Measurements from ENCODE around the gene TBC1D16. TPM values are rescaled to one million over a fixed set of nuclear protein-coding genes. Genes with fewer than 3 reads are reported as not detected.

TBC1D16 gene
- total RNA-seq, 1 experiment from 2014 or later, result 21.1 TPM

DNA sequence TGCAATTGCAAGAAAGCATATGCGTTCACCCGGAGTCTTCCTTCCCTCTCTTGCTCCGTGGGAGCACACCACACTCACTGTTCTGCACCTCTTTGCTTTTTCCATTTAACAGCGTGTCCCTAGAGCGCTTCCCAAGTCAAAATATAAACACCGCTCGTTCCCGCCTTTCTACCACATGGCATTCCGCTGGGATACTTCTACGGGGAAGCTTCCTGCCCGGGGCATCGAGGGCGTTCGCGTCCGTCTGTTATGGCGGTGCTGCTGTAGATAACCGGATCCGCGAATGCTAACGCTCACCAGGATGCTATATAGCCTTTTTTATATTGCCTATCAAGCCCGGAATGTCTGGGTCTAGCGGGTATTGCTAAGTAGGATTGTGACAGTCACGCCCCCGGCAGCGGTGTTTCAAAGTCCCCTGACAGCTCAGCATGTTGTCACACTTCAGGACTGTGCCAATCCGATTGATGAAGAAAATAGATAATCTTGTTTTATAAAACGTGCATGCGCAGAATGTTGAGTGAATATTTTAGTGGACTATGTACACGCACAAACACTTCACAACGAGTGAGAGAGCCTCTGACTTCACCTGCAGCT, 31.8 kb upstream of the TBC1D16 start:
- no peak for DNase-seq (ENCODE audit: unreplicated experiment)
- no peaks in the 10 kb centered on the region for H3K27me3 Mint-ChIP-seq (ENCODE audit: insufficient read depth, unreplicated experiment)
- H3K4me3 Mint-ChIP-seq (ENCODE audit: unreplicated experiment), result no peak overlapping the region
- H3K36me3 Mint-ChIP-seq (ENCODE audit: insufficient read depth, unreplicated experiment), result no peaks in the 10 kb centered on the region
- peaks cover 8% of the 10 kb centered on the region for H3K4me1 Mint-ChIP-seq (ENCODE audit: insufficient read depth, unreplicated experiment)
- H3K27ac Mint-ChIP-seq (ENCODE audit: low read depth, unreplicated experiment), result no peak overlapping the region
- intact Hi-C loops (cut with micrococcal nuclease), result no loop called here
- H3K9me3 Mint-ChIP-seq (ENCODE audit: unreplicated experiment), result no peaks in the 10 kb centered on the region
- BruUV-seq (replicated peaks), result no TSS peak
- POLR2A ChIA-PET, result no interaction called here
- CTCF ChIA-PET, result interaction anchor here (2.9 kb wide), 1 partner anchor 15 kb away, joined by 14 read pairs; no protein-coding TSS in a partner anchor
- TF ChIP-seq, protein P1, sequence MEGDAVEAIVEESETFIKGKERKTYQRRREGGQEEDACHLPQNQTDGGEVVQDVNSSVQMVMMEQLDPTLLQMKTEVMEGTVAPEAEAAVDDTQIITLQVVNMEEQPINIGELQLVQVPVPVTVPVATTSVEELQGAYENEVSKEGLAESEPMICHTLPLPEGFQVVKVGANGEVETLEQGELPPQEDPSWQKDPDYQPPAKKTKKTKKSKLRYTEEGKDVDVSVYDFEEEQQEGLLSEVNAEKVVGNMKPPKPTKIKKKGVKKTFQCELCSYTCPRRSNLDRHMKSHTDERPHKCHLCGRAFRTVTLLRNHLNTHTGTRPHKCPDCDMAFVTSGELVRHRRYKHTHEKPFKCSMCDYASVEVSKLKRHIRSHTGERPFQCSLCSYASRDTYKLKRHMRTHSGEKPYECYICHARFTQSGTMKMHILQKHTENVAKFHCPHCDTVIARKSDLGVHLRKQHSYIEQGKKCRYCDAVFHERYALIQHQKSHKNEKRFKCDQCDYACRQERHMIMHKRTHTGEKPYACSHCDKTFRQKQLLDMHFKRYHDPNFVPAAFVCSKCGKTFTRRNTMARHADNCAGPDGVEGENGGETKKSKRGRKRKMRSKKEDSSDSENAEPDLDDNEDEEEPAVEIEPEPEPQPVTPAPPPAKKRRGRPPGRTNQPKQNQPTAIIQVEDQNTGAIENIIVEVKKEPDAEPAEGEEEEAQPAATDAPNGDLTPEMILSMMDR (IDR thresholded peaks at IDR 0.05; ENCODE audit: unreplicated experiment), result no peak

DNA sequence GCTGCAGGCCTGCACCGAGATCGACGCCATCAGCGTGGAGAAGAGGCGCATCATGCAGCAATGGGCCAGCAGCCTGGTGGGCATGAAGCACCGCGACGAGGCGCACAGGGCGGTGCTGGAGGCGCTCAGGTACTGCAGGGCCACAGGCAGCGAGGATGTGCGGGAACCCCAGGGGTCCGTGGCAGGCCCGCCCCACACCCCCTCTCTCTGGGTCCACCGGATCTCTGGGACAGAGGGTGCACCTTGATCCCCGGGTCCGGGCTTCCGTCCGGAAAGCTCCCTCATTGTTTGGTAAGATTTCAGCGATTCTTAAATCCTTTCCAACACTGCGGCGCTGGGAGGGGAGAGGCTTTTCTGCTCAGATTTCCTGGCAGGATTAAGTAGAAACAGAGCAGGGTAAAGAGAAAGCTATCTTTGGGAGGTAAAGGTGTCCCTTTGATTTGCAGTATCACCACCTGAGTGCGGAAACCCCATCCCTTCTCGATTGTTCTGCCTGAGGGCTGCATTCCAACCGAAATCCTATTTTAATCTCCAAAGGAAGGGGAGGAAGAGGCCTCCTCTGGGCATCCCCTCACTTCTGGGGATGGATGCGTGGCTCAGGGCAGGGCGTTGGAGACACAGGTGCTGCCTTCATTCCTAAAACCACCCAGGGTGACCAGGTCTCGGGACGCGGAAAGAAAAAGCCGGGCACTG, 30.0 kb upstream of the TBC1D16 start:
- Mint-ChIP-seq H3K36me3 (ENCODE audit: insufficient read depth, unreplicated experiment) (no peaks in the 10 kb centered on the region), H3K4me3 (ENCODE audit: unreplicated experiment) (no peak overlapping the region), H3K4me1 (ENCODE audit: insufficient read depth, unreplicated experiment) (peaks cover 8% of the 10 kb centered on the region), H3K27ac (ENCODE audit: low read depth, unreplicated experiment) (no peak overlapping the region), H3K9me3 (ENCODE audit: unreplicated experiment) (no peaks in the 10 kb centered on the region), H3K27me3 (ENCODE audit: insufficient read depth, unreplicated experiment) (no peaks in the 10 kb centered on the region)
- DNase-seq (ENCODE audit: unreplicated experiment), result no peak
- TF ChIP-seq, protein P1 (IDR thresholded peaks at IDR 0.05; ENCODE audit: unreplicated experiment), result no peak
- CTCF ChIA-PET, result no interaction called here
- POLR2A ChIA-PET, result interaction anchor here (0.6 kb wide), 1 partner anchor 12 kb away, joined by 4 read pairs; no protein-coding TSS in a partner anchor
- intact Hi-C loops (cut with micrococcal nuclease), result no loop called here
- BruUV-seq (replicated peaks), result no TSS peak

- no peak overlapping the region for H3K27ac Mint-ChIP-seq (ENCODE audit: low read depth, unreplicated experiment)
- H3K4me3 Mint-ChIP-seq (ENCODE audit: unreplicated experiment), result no peak overlapping the region
- H3K36me3 Mint-ChIP-seq (ENCODE audit: insufficient read depth, unreplicated experiment), result no peaks in the 10 kb centered on the region
- H3K4me1 Mint-ChIP-seq (ENCODE audit: insufficient read depth, unreplicated experiment), result peaks cover 8% of the 10 kb centered on the region
- TF ChIP-seq, protein P1 (IDR thresholded peaks at IDR 0.05; ENCODE audit: unreplicated experiment), result no peak
- no TSS peak for BruUV-seq (replicated peaks)
- CTCF ChIA-PET, result interaction anchor here (0.7 kb wide), 1 partner anchor 118 kb away, joined by 3 read pairs; no protein-coding TSS in a partner anchor
- H3K27me3 Mint-ChIP-seq (ENCODE audit: insufficient read depth, unreplicated experiment), result no peaks in the 10 kb centered on the region
- POLR2A ChIA-PET, result no interaction called here
- intact Hi-C loops (cut with micrococcal nuclease), result no loop called here
- DNase-seq (ENCODE audit: unreplicated experiment), result no peak
- H3K9me3 Mint-ChIP-seq (ENCODE audit: unreplicated experiment), result no peaks in the 10 kb centered on the region
These were observed 29.0 kb upstream of the TBC1D16 start for GRCh38 chr17:80064696-80065095.

DNA sequence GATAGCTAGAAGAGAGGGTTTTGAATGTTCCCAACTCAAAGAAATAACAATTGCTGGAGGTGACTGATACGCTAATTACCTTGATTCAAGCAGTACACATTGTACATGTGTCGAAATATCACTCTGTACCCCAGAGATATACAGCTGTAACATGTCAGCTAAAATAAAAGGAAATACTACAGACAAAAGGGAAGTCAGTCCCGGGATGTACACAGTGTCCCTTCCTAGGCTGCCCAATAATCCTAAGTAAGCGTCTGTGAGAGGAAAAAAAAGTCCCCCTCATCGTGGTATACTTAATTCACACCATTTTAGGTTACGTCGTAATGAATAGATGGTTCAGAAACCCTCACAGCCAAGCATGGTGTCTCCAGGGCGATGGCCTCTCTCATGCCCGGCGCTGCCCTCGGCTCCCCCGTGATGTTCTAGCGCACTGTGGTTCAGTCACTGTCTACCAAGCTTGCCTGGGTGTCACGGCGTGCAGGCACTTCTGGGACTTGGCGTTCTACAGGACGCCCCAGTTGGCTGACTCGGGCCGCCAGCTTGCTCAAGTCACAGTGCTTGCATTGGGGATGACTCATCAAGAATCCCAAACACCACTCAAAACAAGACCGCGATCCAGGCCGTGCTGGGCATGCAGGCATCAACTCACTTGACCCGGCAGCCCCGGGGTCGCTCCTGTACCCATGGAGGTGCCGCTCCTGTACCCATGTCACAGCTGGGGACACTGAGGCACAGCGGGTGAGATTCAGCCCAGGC, 28.3 kb upstream of the TBC1D16 start:
- Mint-ChIP-seq H3K4me1 (ENCODE audit: insufficient read depth, unreplicated experiment) (peaks cover 8% of the 10 kb centered on the region), H3K4me3 (ENCODE audit: unreplicated experiment) (no peak overlapping the region), H3K9me3 (ENCODE audit: unreplicated experiment) (no peaks in the 10 kb centered on the region), H3K27ac (ENCODE audit: low read depth, unreplicated experiment) (no peak overlapping the region), H3K27me3 (ENCODE audit: insufficient read depth, unreplicated experiment) (no peaks in the 10 kb centered on the region), H3K36me3 (ENCODE audit: insufficient read depth, unreplicated experiment) (no peaks in the 10 kb centered on the region)
- POLR2A ChIA-PET, result interaction anchor here (0.7 kb wide), 2 partner anchors 36 to 57 kb away, joined by 3 read pairs; no protein-coding TSS in a partner anchor
- intact Hi-C loops (cut with micrococcal nuclease), result no loop called here
- DNase-seq (ENCODE audit: unreplicated experiment), result peak; percentile 83
- BruUV-seq (replicated peaks), result no TSS peak
- TF ChIP-seq, protein P1 (IDR thresholded peaks at IDR 0.05; ENCODE audit: unreplicated experiment), result no peak
- CTCF ChIA-PET, result interaction anchor here (0.6 to 0.7 kb wide), 2 partner anchors 53 to 119 kb away, joined by 3 read pairs; no protein-coding TSS in a partner anchor
